Epithelial cell of proximal tubule (primary cell): ENCODE measurements around the gene BANF2. TPM values are rescaled to one million over a fixed set of nuclear protein-coding genes. Genes with fewer than 3 reads are reported as not detected.

ENCODE experiments used
- DNase-seq: peaks from one replicate; pipeline ENCODE4 v3.0.0-alpha.2; 2011; ENCODE audit warnings: low read depth
- H3K4me3 ChIP-seq: 2 replicates; pipeline ENCODE4 v1.5.1; 2011; ENCODE audit warnings: low read depth, mild to moderate bottlenecking, low read length
- total RNA-seq: library from RNA; depleted of rRNA; stranded (reverse); fragments of >200 nt; gene quantifications from 2 replicates; pipeline ENCODE4 v1.2.3, GENCODE V29; 2015
- TF ChIP-seq, protein P1 (sequence below): conservative IDR thresholded peaks from 2 replicates; pipeline ENCODE4 v1.5.1; 2012; ENCODE audit warnings: low read depth, mild to moderate bottlenecking, low read length

Gene BANF2
- total RNA-seq, 1 donor from 2014 or later, result not detected

GRCh38 chr20:17735206-17735804 is 35.5 kb downstream of the BANF2 start:
- DNase-seq, result no peak
- TF ChIP-seq, protein P1, sequence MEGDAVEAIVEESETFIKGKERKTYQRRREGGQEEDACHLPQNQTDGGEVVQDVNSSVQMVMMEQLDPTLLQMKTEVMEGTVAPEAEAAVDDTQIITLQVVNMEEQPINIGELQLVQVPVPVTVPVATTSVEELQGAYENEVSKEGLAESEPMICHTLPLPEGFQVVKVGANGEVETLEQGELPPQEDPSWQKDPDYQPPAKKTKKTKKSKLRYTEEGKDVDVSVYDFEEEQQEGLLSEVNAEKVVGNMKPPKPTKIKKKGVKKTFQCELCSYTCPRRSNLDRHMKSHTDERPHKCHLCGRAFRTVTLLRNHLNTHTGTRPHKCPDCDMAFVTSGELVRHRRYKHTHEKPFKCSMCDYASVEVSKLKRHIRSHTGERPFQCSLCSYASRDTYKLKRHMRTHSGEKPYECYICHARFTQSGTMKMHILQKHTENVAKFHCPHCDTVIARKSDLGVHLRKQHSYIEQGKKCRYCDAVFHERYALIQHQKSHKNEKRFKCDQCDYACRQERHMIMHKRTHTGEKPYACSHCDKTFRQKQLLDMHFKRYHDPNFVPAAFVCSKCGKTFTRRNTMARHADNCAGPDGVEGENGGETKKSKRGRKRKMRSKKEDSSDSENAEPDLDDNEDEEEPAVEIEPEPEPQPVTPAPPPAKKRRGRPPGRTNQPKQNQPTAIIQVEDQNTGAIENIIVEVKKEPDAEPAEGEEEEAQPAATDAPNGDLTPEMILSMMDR, result no peak
- H3K4me3 ChIP-seq, result no peak overlapping the region

GRCh38 chr20:17735959-17736621 is 36.3 kb downstream of the BANF2 start:
- DNase-seq, result no peak
- TF ChIP-seq, protein P1, result no peak
- no peak overlapping the region for H3K4me3 ChIP-seq

GRCh38 chr20:17738154-17738553 is 38.4 kb downstream of the BANF2 start:
- TF ChIP-seq, protein P1, result no peak
- no peak overlapping the region for H3K4me3 ChIP-seq
- no peak for DNase-seq

DNA sequence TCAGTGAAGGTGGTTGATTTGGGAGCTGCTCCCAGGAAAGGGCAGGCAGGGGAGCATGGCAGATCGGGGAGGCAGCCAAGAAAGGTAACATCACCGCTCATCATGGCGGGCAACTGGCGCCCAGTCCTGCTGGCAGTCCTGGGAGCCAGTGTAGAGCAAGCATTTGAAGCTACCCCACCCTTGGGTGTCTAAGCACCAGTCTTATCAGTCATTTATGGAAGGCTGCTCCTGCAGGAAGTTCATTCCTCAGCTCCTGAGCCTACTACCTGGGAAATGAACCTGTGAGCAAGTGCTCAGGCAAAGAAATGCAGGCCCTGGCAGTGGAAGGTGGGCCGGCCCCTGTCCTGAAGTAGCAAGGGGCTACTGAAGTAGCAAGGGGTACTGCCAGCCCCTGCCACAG is 41.5 kb downstream of the BANF2 start:
- TF ChIP-seq, protein P1, result no peak
- no peak overlapping the region for H3K4me3 ChIP-seq
- DNase-seq, result no peak

DNA sequence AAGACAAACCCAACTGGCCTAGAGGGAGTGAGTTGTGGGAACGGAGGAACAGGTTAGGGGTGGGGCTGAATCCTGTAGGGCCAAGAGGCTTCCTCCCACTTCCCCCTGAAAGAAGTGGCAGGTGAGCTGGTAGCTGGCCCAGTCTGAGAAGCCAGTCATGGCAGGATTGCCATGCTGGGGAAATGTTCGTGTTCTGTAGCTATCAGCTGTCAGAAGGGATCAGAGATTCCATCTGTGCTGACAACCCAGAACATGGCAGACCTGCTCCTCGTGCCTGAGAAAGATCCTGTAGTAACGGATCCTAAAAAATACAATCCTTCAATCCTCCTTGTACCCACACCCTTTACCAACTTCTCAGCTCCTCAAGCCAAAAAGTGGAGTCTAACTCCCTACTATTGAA is 43.0 kb downstream of the BANF2 start:
- no peak for DNase-seq
- H3K4me3 ChIP-seq, result no peak overlapping the region
- TF ChIP-seq, protein P1, result no peak

DNA sequence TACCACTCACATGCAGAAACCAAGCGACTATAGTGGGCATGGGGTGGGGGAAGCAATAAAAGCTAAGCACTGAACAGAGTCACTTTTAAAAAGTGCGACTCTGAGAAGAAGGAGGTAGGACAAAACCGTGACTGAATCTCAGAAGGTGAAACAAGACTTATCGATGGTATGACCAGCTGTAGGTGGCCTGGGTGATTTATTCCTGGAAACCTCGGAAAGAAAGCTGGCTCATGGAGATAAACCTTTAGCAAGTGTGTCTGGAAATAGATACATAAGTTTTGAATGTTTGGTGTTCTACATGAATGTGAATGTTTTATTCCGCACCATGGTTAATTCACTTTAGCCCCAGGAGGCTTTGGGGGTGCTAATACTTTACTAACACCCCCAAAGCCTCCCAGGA is 43.9 kb downstream of the BANF2 start:
- H3K4me3 ChIP-seq, result no peak overlapping the region
- TF ChIP-seq, protein P1, result no peak
- no peak for DNase-seq

GRCh38 chr20:17747431-17747846 is 47.7 kb downstream of the BANF2 start:
- TF ChIP-seq, protein P1, result no peak
- H3K4me3 ChIP-seq, result no peak overlapping the region
- DNase-seq, result peak; percentile 23
